ENCODE measurements around the gene LYPD8.

LYPD8 gene

GRCh38 chr1:248756636-248757035 lies 1.1 kb upstream of the LYPD8 start:
- DNase-seq, result no peak

GRCh38 chr1:248756151-248756550 lies 592 bp upstream of the LYPD8 start:
- DNase-seq, result no peak

DNA sequence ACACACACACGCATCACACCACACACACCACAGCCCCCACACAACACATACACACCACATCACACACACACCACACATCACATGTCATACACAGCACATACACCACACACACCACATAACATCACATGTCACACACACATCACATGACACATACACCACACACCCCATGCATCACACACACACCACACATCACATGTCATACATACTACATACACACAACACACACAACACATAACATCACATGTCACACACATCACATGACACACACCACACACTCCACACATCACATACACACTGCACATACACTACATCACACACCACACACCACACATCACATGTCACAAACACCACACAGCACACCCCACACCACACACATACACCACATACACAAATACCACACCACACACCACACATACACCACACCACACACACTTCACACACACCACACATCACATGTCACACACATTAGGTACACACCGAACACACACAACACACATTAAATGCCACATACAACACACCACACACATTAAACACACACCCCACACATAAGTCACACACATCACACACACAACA lies 1.8 kb downstream of the LYPD8 start:
- DNase-seq, result no peak

DNA sequence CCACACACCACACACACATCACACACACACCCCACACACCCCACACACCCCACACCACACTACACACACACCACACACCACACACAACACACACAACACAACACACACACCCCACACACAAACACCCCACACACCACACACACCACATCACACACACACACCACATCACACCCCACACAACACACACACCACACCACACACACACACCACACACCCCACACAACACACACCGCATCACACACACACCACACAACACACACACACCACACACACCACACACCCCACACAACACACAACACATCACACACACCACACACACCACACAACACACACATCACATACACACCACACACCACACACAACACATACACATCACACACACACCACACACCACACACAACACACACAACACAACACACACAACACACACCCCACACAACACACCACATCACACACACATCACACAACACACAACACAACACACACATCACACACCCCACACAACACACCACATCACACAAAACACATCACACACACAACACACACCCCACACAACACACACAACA lies 2.4 kb downstream of the LYPD8 start:
- DNase-seq, result no peak

GRCh38 chr1:248752161-248753028 lies 3.2 kb downstream of the LYPD8 start:
- DNase-seq, result no peak

DNA sequence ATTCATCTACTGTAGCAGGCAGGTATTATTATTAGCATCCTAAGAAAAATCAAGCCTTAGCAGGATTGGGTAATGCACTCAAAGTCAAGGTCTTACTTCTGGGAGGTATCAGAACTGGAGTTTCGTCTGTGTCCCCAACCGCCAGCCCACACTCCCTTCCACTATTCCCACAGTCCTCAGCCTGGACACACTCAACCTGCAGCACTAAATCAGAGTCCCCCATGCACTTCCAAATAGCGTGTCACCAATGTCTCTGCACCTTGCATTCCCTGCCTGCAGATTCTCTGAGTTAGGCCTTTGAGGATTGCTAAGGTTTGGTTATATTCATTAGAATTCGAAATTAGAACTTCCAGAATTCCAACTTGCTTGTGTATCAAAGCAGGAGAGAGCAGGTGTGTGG lies 3.9 kb downstream of the LYPD8 start:
- DNase-seq, result no peak

- DNase-seq, result no peak
Measured at GRCh38 chr1:248751142-248751541, 4.4 kb downstream of the LYPD8 start.

- no peak for DNase-seq
Measured at GRCh38 chr1:248750496-248750895, 5.1 kb downstream of the LYPD8 start.

- DNase-seq, result no peak
Measured at GRCh38 chr1:248748211-248748610, 7.3 kb downstream of the LYPD8 start.

GRCh38 chr1:248740876-248741275 lies 14.7 kb downstream of the LYPD8 start:
- DNase-seq, result no peak

DNA sequence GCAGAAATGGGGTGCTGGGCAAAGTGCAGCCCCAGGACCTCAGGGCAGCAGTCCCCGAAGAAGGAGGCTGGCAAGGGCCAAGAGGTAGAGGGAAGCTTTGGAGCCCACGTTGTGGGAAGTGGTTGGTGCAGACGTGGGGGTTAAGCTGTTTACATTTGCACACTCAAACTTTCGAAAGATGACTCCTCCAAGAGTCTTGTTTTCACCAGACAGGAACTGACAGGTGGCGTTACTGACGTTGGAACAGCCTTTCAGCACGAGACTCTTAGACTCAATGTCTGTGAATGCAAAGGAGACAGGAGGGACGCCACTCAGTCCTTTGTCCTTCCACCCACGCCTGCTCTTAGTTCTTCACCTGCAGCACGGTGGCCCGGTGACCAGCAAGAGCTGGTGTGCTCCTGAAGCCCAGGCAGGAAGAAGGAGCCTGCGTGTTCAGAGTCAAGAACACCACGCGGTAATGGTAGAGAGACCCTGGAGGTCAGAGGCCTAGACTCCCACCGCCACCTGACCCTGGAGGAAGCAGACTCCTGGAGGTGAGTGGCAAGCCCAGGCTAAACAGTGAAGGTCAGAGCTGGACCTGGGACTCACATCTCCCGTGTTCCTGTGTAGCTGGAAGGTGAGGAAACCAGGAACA lies 15.9 kb downstream of the LYPD8 start:
- DNase-seq, result no peak

- DNase-seq, result no peak
Measured at GRCh38 chr1:248737457-248737856, 18.1 kb downstream of the LYPD8 start.

GRCh38 chr1:248736977-248737376 lies 18.6 kb downstream of the LYPD8 start:
- DNase-seq, result no peak

- DNase-seq, result no peak
Measured at GRCh38 chr1:248733566-248733965, 22.0 kb downstream of the LYPD8 start.

DNA sequence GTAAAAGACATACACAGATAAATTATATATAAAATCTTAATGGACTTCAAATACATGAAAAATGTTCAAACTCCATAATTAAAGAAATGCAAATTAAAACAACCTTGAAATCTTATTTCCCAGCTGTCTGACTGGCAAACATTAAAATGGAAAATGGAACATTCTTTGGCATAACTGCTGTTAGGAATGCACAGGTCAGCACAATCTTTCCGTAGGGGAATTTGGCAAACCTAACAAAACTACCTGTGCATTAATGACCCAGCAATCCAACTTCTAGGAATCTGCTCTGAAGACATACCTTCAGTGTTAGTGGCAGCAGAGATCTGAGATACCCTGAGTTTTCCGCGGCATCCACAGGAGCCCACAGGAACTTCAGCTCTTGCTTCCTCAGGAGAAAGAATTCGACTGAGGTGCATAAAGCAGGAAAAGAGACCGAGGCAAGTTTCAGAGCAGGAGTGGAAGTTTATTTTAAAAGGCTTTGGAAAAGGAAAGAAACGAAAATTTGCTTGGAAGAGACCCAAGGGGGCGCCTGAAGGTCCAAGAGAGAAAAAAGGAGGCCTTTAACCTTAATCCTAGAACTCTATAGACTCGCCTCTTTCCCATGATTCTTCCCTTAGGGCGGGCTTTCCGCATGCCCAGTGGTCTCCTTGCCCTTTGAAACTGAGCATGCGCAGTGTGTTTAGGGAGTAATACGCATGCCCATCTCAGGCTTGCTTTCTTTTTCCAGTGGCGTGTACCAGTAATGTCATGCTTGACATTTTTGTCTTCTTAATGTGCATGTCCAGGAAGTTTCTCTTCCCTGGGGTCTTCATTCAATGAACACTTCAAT lies 24.8 kb downstream of the LYPD8 start:
- no peak for DNase-seq

- DNase-seq, result no peak
Measured at GRCh38 chr1:248714248-248714647, 41.3 kb downstream of the LYPD8 start.

- no peak for DNase-seq
Measured at GRCh38 chr1:248710305-248710900, 45.2 kb downstream of the LYPD8 start.

DNA sequence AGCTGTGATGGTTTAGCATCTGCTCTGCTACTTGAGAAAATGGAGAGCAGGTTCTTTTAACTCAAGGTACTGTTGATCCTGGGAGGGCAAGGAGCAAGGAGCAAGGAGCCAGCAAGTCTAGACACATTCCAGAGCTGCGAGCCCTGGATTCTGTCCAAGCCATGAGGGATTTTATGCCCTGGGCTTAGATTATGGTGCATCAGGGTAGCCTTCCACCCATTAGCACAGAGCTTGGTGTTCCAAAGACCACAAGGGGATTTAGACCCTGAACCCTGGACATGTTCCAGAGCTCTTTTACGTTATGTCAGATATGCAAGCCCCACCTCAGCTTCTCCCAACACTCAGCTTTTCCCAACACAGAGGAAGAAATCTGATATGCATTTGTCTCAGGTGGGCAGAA lies 51.0 kb downstream of the LYPD8 start:
- no peak for DNase-seq

DNA sequence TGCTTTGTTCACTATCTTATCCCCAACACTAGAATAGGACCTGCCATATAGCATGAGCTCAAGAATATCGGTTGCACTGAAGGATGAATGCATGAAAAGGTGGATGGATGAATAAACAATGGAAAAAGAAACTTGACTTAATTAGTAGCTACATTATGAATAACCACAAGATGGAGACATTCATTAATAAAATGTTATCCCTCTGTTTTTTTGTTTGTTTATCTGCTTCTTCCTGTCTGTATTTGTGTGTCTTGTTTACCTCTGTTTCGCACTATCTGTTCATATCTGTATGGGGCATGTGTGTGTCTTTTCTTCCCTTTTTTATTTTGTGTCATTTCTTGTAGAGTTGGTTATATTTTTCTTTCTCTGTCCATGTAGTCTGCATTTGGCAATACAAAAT lies 51.9 kb downstream of the LYPD8 start:
- DNase-seq, result no peak

- no peak for DNase-seq
Measured at GRCh38 chr1:248702714-248703113, 52.8 kb downstream of the LYPD8 start, which contains the start of gene OR14I1. OR14I1 (minus strand) TSS chr1:248702766.

DNA sequence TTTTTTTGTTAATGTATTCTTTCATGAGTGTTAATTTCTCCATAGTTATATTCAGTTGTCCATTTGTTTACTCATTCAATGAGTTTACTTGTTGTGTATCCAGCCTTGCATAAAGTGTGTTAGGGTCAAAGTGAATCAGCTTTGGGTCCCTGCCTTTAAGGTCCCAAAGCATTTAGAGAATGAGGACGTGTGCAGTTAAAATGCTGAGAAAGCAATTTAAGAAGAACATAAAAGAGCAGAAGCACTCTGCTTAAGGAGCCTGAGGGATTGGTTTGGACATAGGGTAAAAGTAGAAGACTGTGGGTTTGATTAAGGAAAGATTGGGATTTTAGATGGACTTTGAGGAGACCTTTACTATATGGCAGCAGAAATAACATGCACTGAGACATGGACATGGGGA lies 56.5 kb downstream of the LYPD8 start:
- DNase-seq, result no peak

GRCh38 chr1:248697907-248698306 lies 57.7 kb downstream of the LYPD8 start:
- no peak for DNase-seq
